SH-SY5Y (cell line): Measurements from ENCODE around the gene ANKRD63.

ENCODE experiments used
- GATA2 ChIP-seq: IDR thresholded peaks from 2 replicates; pipeline ENCODE4 v1.6.1; 2011; ENCODE audit warnings: mild to moderate bottlenecking, low read depth, low read length
- GATA3 ChIP-seq: IDR thresholded peaks from 2 replicates; pipeline ENCODE4 v1.6.1; 2011; ENCODE audit warnings: low read depth, mild to moderate bottlenecking, low read length, moderate library complexity

- no peak for TF ChIP-seq GATA3
- no peak for TF ChIP-seq GATA2
Measured at GRCh38 chr15:40275523-40275922, 7.3 kb downstream of the ANKRD63 start.
